Measurements from ENCODE around the gene METTL14.

- TF ChIP-seq CTCF (IDR thresholded peaks at IDR 0.05) (no peak), POLR2A (IDR thresholded peaks at IDR 0.05) (no peak)
These were observed 77.7 kb downstream of the METTL14 start for GRCh38 chr4:118762730-118763477.
